HG03064 (cell line): ENCODE data around the gene AKAP12.

Source experiments
- ATAC-seq: cut with Tn5 transposase; IDR thresholded peaks from one replicate; pipeline ENCODE4 v1.9.1; 2021; ENCODE audit warnings: low read depth; ENCODE audit not compliant: unreplicated experiment

The AKAP12 gene

GRCh38 chr6:151236668-151237401 lies 2.9 kb upstream of the AKAP12 start:
- no peak for ATAC-seq

- no peak for ATAC-seq
Measured at GRCh38 chr6:151240036-151240685, 394 bp downstream of the AKAP12 start.

- ATAC-seq = no peak
Measured at GRCh38 chr6:151240791-151241642, 1.2 kb downstream of the AKAP12 start.

- ATAC-seq = no peak
Measured at GRCh38 chr6:151241853-151242252, 2.1 kb downstream of the AKAP12 start.

- ATAC-seq = no peak
Measured at GRCh38 chr6:151242420-151242861, 2.7 kb downstream of the AKAP12 start.

- no peak for ATAC-seq
Measured at GRCh38 chr6:151243481-151243880, 3.7 kb downstream of the AKAP12 start.

GRCh38 chr6:151247490-151247889 lies 7.7 kb downstream of the AKAP12 start:
- ATAC-seq = no peak

GRCh38 chr6:151248295-151248694 lies 8.5 kb downstream of the AKAP12 start:
- no peak for ATAC-seq

- ATAC-seq = no peak
Measured at GRCh38 chr6:151252634-151253033, 12.9 kb downstream of the AKAP12 start.

GRCh38 chr6:151254451-151255081 lies 14.8 kb downstream of the AKAP12 start:
- no peak for ATAC-seq

GRCh38 chr6:151255811-151256210 lies 16.0 kb downstream of the AKAP12 start:
- no peak for ATAC-seq

GRCh38 chr6:151257985-151258445 lies 18.2 kb downstream of the AKAP12 start:
- no peak for ATAC-seq

GRCh38 chr6:151260205-151260604 lies 20.4 kb downstream of the AKAP12 start:
- ATAC-seq = no peak

GRCh38 chr6:151263035-151263434 lies 23.3 kb downstream of the AKAP12 start:
- no peak for ATAC-seq

- ATAC-seq = no peak
Measured at GRCh38 chr6:151263967-151264366, 24.2 kb downstream of the AKAP12 start.

- ATAC-seq = no peak
Measured at GRCh38 chr6:151265282-151265681, 25.5 kb downstream of the AKAP12 start.

- ATAC-seq = no peak
Measured at GRCh38 chr6:151269321-151269995, 29.7 kb downstream of the AKAP12 start.

GRCh38 chr6:151275121-151275520 lies 35.4 kb downstream of the AKAP12 start:
- no peak for ATAC-seq

- no peak for ATAC-seq
Measured at GRCh38 chr6:151275566-151275965, 35.8 kb downstream of the AKAP12 start.

GRCh38 chr6:151276112-151276740 lies 36.5 kb downstream of the AKAP12 start:
- ATAC-seq = no peak
